RPMI7951 (cell line): ENCODE data around the gene SHROOM2. TPM values are rescaled to one million over a fixed set of nuclear protein-coding genes. Genes with fewer than 3 reads are reported as not detected.
A peak's percentile ranks its signal among the peaks of the same experiment; 100 is the strongest.

Source experiments
- DNase-seq: peaks from one replicate; pipeline ENCODE4 v3.0.0-alpha.2; 2012; ENCODE audit warnings: low read depth
- total RNA-seq: library from RNA; depleted of rRNA; stranded (reverse); fragments of >200 nt; shearing (Covaris generic); gene quantifications from 2 replicates; pipeline ENCODE4 v1.2.3, GENCODE V29; 2014

The SHROOM2 gene
- total RNA-seq, 1 experiment from 2014 or later = 27.3 TPM

- DNase-seq = peak; percentile 35
Measured at GRCh38 chrX:9942086-9942485, 155.9 kb downstream of the SHROOM2 start.

GRCh38 chrX:9943420-9943819 is 157.2 kb downstream of the SHROOM2 start:
- no peak for DNase-seq

GRCh38 chrX:9947131-9947794 is 161.0 kb downstream of the SHROOM2 start:
- DNase-seq = no peak

- no peak for DNase-seq
Measured at GRCh38 chrX:9948406-9948805, 162.2 kb downstream of the SHROOM2 start.

- no peak for DNase-seq
Measured at GRCh38 chrX:9952300-9952699, 166.1 kb downstream of the SHROOM2 start.

GRCh38 chrX:9953396-9953795 is 167.2 kb downstream of the SHROOM2 start:
- DNase-seq = no peak

- DNase-seq = no peak
Measured at GRCh38 chrX:9955506-9955905, 169.3 kb downstream of the SHROOM2 start.

GRCh38 chrX:9957743-9958142 is 171.5 kb downstream of the SHROOM2 start:
- no peak for DNase-seq

GRCh38 chrX:9958183-9958582 is 172.0 kb downstream of the SHROOM2 start:
- DNase-seq = no peak

GRCh38 chrX:9961750-9962149 is 175.5 kb downstream of the SHROOM2 start:
- DNase-seq = no peak

- no peak for DNase-seq
Measured at GRCh38 chrX:9966775-9967408, 180.7 kb downstream of the SHROOM2 start, which contains the start of gene CLDN34. TSS of gene CLDN34 (plus strand) at chrX:9967358. CDS start at chrX:9967358, 0 bp downstream.

- no peak for DNase-seq
Measured at GRCh38 chrX:9977635-9978034, 191.4 kb downstream of the SHROOM2 start.

GRCh38 chrX:9980401-9980800 is 194.2 kb downstream of the SHROOM2 start:
- no peak for DNase-seq

GRCh38 chrX:9980927-9981326 is 194.7 kb downstream of the SHROOM2 start:
- DNase-seq = no peak

GRCh38 chrX:9983441-9983840 is 197.2 kb downstream of the SHROOM2 start:
- DNase-seq = no peak

GRCh38 chrX:9983846-9984245 is 197.6 kb downstream of the SHROOM2 start:
- DNase-seq = no peak

- peak; percentile 20 for DNase-seq
Measured at GRCh38 chrX:9988762-9989161, 202.5 kb downstream of the SHROOM2 start.

GRCh38 chrX:9992061-9992460 is 205.8 kb downstream of the SHROOM2 start:
- DNase-seq = no peak

GRCh38 chrX:9992724-9993123 is 206.5 kb downstream of the SHROOM2 start:
- no peak for DNase-seq

- peak; percentile 80 for DNase-seq
Measured at GRCh38 chrX:9995855-9996339, 209.7 kb downstream of the SHROOM2 start.

- no peak for DNase-seq
Measured at GRCh38 chrX:9997041-9997440, 210.8 kb downstream of the SHROOM2 start.

GRCh38 chrX:9997524-9997923 is 211.3 kb downstream of the SHROOM2 start:
- no peak for DNase-seq
